H1 (cell line): ENCODE data around the gene CACFD1. TPM values are rescaled to one million over a fixed set of nuclear protein-coding genes. Genes with fewer than 3 reads are reported as not detected.

Experiments used
- CTCF ChIA-PET: fragments of 300-600 bp; sonication (Branson Sonifier 250); formaldehyde crosslinking; loops from one replicate; lab custom pipeline; 2021; ENCODE audit not compliant: partially characterized antibody; lab: Charles Lee
- POLR2A ChIA-PET: fragments of 300-600 bp; sonication (Branson Sonifier 250); formaldehyde crosslinking; loops from one replicate; lab custom pipeline; 2021; ENCODE audit warnings: inconsistent platforms; ENCODE audit not compliant: partially characterized antibody; lab: Charles Lee
- DNase-seq, 2 experiments: peaks; one replicate each; pipeline versions ENCODE4 v3.0.0 to v3.0.0-alpha.2; 2010 to 2022; ENCODE audit warnings: low spot score in 2 of 2, low read depth in 1 of 2, mixed read lengths in 1 of 2
- FAIRE-seq: peaks from 2 replicates; lab custom pipeline; 2011; peaks lifted over from hg19 to GRCh38; lab: Jason Lieb, UNC
- H2AFZ ChIP-seq: 2 replicates; pipeline ENCODE4 v1.8.1; 2012; ENCODE audit warnings: low read length, inconsistent platforms
- H2AK5ac ChIP-seq: 2 replicates; pipeline ENCODE4 v1.6.1; 2013; ENCODE audit warnings: low read depth, low read length
- H2BK120ac ChIP-seq: replicated peaks from 2 replicates; pipeline ENCODE3; 2013; ENCODE audit warnings: low read depth, low read length, inconsistent platforms
- H2BK12ac ChIP-seq: 2 replicates; pipeline ENCODE4 v1.6.1; 2013; ENCODE audit warnings: low read depth, low read length
- H2BK15ac ChIP-seq: 2 replicates; pipeline ENCODE4 v1.6.1; 2013; ENCODE audit warnings: low read length
- H2BK20ac ChIP-seq: 2 replicates; pipeline ENCODE4 v1.6.1; 2013; ENCODE audit warnings: low read length
- H2BK5ac ChIP-seq: 2 replicates; pipeline ENCODE4 v1.6.1; 2013; ENCODE audit warnings: low read depth, low read length
- H3K14ac ChIP-seq: 2 replicates; pipeline ENCODE4 v1.6.1; 2013; ENCODE audit warnings: inconsistent platforms; ENCODE audit not compliant: insufficient read length
- H3K18ac ChIP-seq: 2 replicates; pipeline ENCODE4 v1.6.1; 2013; ENCODE audit warnings: low read length; ENCODE audit errors: extremely low read depth
- H3K23ac ChIP-seq: 2 replicates; pipeline ENCODE4 v1.6.1; 2013; ENCODE audit warnings: inconsistent platforms; ENCODE audit not compliant: insufficient read length
- H3K23me2 ChIP-seq: 2 replicates; pipeline ENCODE4 v1.6.1; 2013; ENCODE audit warnings: low read depth, low read length
- H3K27ac ChIP-seq: 2 replicates; pipeline ENCODE4 v1.6.1; 2011; ENCODE audit warnings: low read depth, low read length, inconsistent platforms
- H3K27me3 ChIP-seq, 4 experiments: replicated peaks in 1 of 4; 1 replicate in 1 of 4; 2 replicates in 3 of 4; pipeline versions ENCODE4 v1.6.1 to v1.8.1; 2011 to 2013; ENCODE audit warnings: low read length in 3 of 4, mild to moderate bottlenecking in 3 of 4, inconsistent platforms in 2 of 4, mixed read lengths in 2 of 4, moderate library complexity in 1 of 4; ENCODE audit not compliant: control insufficient read depth in 3 of 4, insufficient read depth in 3 of 4; ENCODE audit errors: extremely low read depth in 1 of 4
- H3K36me3 ChIP-seq, 4 experiments: 2 replicates each; pipeline versions ENCODE4 v1.6.1 to v1.8.1; 2011 to 2013; ENCODE audit warnings: mild to moderate bottlenecking in 4 of 4, low read length in 3 of 4, moderate library complexity in 2 of 4, control low read depth in 1 of 4, inconsistent platforms in 1 of 4; ENCODE audit not compliant: insufficient read depth in 4 of 4, control insufficient read depth in 2 of 4
- H3K4ac ChIP-seq: replicated peaks from 2 replicates; pipeline ENCODE3; 2013; ENCODE audit warnings: low read length, low read depth, mixed read lengths, inconsistent platforms; ENCODE audit not compliant: insufficient read length
- H3K4me1 ChIP-seq, 4 experiments: replicated peaks in 1 of 4; 1 replicate in 1 of 4; 2 replicates in 3 of 4; pipeline versions ENCODE4 v1.6.1 to v1.8.1; 2011 to 2013; ENCODE audit warnings: low read length in 3 of 4, inconsistent platforms in 2 of 4, mixed read lengths in 1 of 4; ENCODE audit not compliant: insufficient read depth in 4 of 4, control insufficient read depth in 3 of 4
- H3K4me2 ChIP-seq, 2 experiments: 2 replicates each; pipeline versions ENCODE4 v1.6.1 to v1.8.1; 2011 to 2013; ENCODE audit warnings: low read depth in 2 of 2, low read length in 2 of 2, control low read depth in 1 of 2, inconsistent platforms in 1 of 2, mild to moderate bottlenecking in 1 of 2; ENCODE audit not compliant: insufficient read depth in 1 of 2
- H3K4me3 ChIP-seq, 4 experiments: fragments of 200-600, 300-600 bp in 1 of 4; sonication (generic), shearing (Covaris generic), sonication (Bioruptor Twin) in 1 of 4; 2 replicates each; pipeline versions ENCODE4 v1.5.1 to v1.8.1; 2011 to 2016; ENCODE audit warnings: low read length in 4 of 4, low read depth in 3 of 4, control low read depth in 2 of 4, inconsistent platforms in 2 of 4, mild to moderate bottlenecking in 2 of 4, mixed read lengths in 1 of 4, moderate library complexity in 1 of 4; ENCODE audit not compliant: insufficient read depth in 2 of 4; ENCODE audit errors: extremely low read depth in 1 of 4
- H3K56ac ChIP-seq: replicated peaks from 2 replicates; pipeline ENCODE3; 2013; ENCODE audit warnings: low read depth, mild to moderate bottlenecking, mixed read lengths, low read length, inconsistent platforms; ENCODE audit not compliant: insufficient read length
- H3K79me1 ChIP-seq: 2 replicates; pipeline ENCODE4 v1.6.1; 2013; ENCODE audit warnings: low read depth, low read length, control low read depth
- H3K79me2 ChIP-seq, 2 experiments: 2 replicates each; pipeline versions ENCODE4 v1.6.1 to v1.8.1; 2012 to 2013; ENCODE audit warnings: low read length in 2 of 2, mild to moderate bottlenecking in 2 of 2, inconsistent platforms in 1 of 2; ENCODE audit not compliant: insufficient read depth in 2 of 2, control insufficient read depth in 1 of 2
- H3K9ac ChIP-seq, 4 experiments: replicated peaks in 1 of 4; 1 replicate in 1 of 4; 2 replicates in 3 of 4; pipeline versions ENCODE4 v1.6.1 to v1.8.1; 2011 to 2013; ENCODE audit warnings: low read depth in 3 of 4, low read length in 3 of 4, control low read depth in 2 of 4, mild to moderate bottlenecking in 2 of 4, moderate library complexity in 2 of 4, inconsistent platforms in 1 of 4; ENCODE audit errors: extremely low read depth in 1 of 4
- H3K9me3 ChIP-seq, 2 experiments: 2 replicates each; pipeline versions ENCODE4 v1.6.1 to v1.8.1; 2012 to 2013; ENCODE audit warnings: mild to moderate bottlenecking in 2 of 2, moderate library complexity in 2 of 2, control low read depth in 1 of 2, inconsistent platforms in 1 of 2, low read depth in 1 of 2, low read length in 1 of 2, mixed read lengths in 1 of 2; ENCODE audit not compliant: insufficient read depth in 2 of 2
- H4K20me1 ChIP-seq, 2 experiments: replicated peaks in 1 of 2; 2 replicates each; pipeline versions ENCODE3 to v1.8.1; 2011 to 2013; ENCODE audit warnings: inconsistent platforms in 2 of 2, low read length in 2 of 2, mild to moderate bottlenecking in 1 of 2; ENCODE audit not compliant: insufficient read depth in 2 of 2, control insufficient read depth in 1 of 2
- H4K5ac ChIP-seq: 2 replicates; pipeline ENCODE4 v1.6.1; 2013; ENCODE audit warnings: low read length, low read depth, mixed read lengths, inconsistent platforms; ENCODE audit not compliant: insufficient read length
- H4K8ac ChIP-seq: 2 replicates; pipeline ENCODE4 v1.8.0; 2013; ENCODE audit warnings: mild to moderate bottlenecking, moderate library complexity, low read length, inconsistent platforms; ENCODE audit not compliant: insufficient read depth; ENCODE audit errors: extremely low read depth
- H4K91ac ChIP-seq: replicated peaks from 2 replicates; pipeline ENCODE3; 2013; ENCODE audit warnings: low read length, mixed read lengths, inconsistent platforms; ENCODE audit not compliant: insufficient read length
- CTCF ChIP-seq, 3 experiments: IDR thresholded peaks; 1 replicate in 2 of 3; 2 replicates in 1 of 3; pipeline versions ENCODE4 v1.5.1 to v1.6.1; 2011; ENCODE audit warnings: low read length in 3 of 3, mild to moderate bottlenecking in 3 of 3, inconsistent platforms in 2 of 3, low read depth in 1 of 3, moderate library complexity in 1 of 3; ENCODE audit not compliant: insufficient read depth in 1 of 3; ENCODE audit errors: control extremely low read depth in 1 of 3
- NANOG ChIP-seq: IDR thresholded peaks from 2 replicates; pipeline ENCODE4 v1.6.1; 2011; ENCODE audit warnings: low read length, low read depth, mild to moderate bottlenecking, inconsistent platforms; ENCODE audit not compliant: insufficient read depth, poor library complexity, severe bottlenecking
- WGBS, 2 experiments: shearing (Covaris generic) in 1 of 2; methylation state at CpG; one replicate each; pipeline versions ENCODE4 v1.1.6 to v1.1.7; 2013 to 2015; ENCODE audit warnings: low lambda C conversion rate in 2 of 2, mixed read lengths in 2 of 2, inconsistent platforms in 1 of 2, low coverage in 1 of 2, missing lambda C conversion rate in 1 of 2; ENCODE audit not compliant: insufficient replicate concordance in 2 of 2, insufficient coverage in 1 of 2, insufficient read length in 1 of 2; ENCODE audit errors: extremely low coverage in 1 of 2, missing lambda C conversion rate in 1 of 2; 5-methylcytosine and 5-hydroxymethylcytosine counted together
- polyA plus RNA-seq, 7 experiments: library from polyadenylated mRNA; depleted of rRNA in 3 of 7; stranded (reverse) in 5 of 7; unstranded in 2 of 7; fragments of >200 nt in 5 of 7; fragments of 200-250 nt in 2 of 7; gene quantifications; 1 replicate in 5 of 7; 2 replicates in 1 of 7; 4 replicates in 1 of 7; pipeline versions ENCODE4 v1.2.1 to v1.2.3, GENCODE V29; 2011 to 2013; ENCODE audit warnings: missing spikeins in 2 of 7, mixed read lengths in 2 of 7
- total RNA-seq: library from RNA; stranded (reverse); fragmentation: NEBNext Ultra II Directional; extraction: Animal tissue kit (Norgen Biotek cat#: 25700); gene quantifications from 2 replicates; pipeline ENCODE4 v1.2.1, GENCODE V29; 2021

CACFD1 gene
- total and polyA plus RNA-seq, 2 of the 8 experiments (the other 6 are each of a cell fraction or from before 2014, with no cell fraction given): 13.4 to 15.5 TPM

- H3K79me1 ChIP-seq: no peaks in the 10 kb centered on the region
- no peak overlapping the region for H3K4me3 ChIP-seq
- peak overlapping the region; percentile 96; the same call in 1 of the 2 replicates for H2AK5ac ChIP-seq
- DNase-seq: no peak
- TF ChIP-seq CTCF (IDR thresholded peaks at IDR 0.05; ENCODE audit: control extremely low read depth in 1 of 3, insufficient read depth in 1 of 3, low read depth in 1 of 3, low read length in 3 of 3) (peak in 1 of 3 experiments; percentile 11; a peak in 1 of 4 replicates), NANOG (no peak)
- WGBS, 2 experiments: 81% methylated on average over 17 of the region's 19 CpGs; no CpG with 5 or more reads in 1 of the 2 experiments
- no peaks in the 10 kb centered on the region; a peak in 2 of 7 replicates for H3K27me3 ChIP-seq
- no peaks in the 10 kb centered on the region for H3K79me2 ChIP-seq
- peak overlapping the region; percentile 86; the same call in 1 of the 2 replicates for H2BK12ac ChIP-seq
- ChIA-PET POLR2A (interaction anchor here (1.0 to 2.5 kb wide), 3 partner anchors 11 to 163 kb away, joined by 3 to 5 read pairs (median 3); no protein-coding TSS in a partner anchor), CTCF (interaction anchor here (0.8 to 3.4 kb wide), 3 partner anchors 13 to 91 kb away, joined by 3 to 14 read pairs (median 3); partner anchors contain the start of gene MYMK)
- no peak overlapping the region for H3K4me2 ChIP-seq
- peak overlapping the region; percentile 96 for H2BK15ac ChIP-seq
- H3K56ac ChIP-seq: no peak overlapping the region
- H4K20me1 ChIP-seq: peaks cover 0 to 7% of the 10 kb centered on the region in 2 experiments
- H3K14ac ChIP-seq: no peak overlapping the region
- H2BK120ac ChIP-seq: peak overlapping the region; percentile 43
- H3K23me2 ChIP-seq: peaks cover 10% of the 10 kb centered on the region
- peak overlapping the region; percentile 72; the same call in 1 of the 2 replicates for H2BK20ac ChIP-seq
- no peak overlapping the region for H2AFZ ChIP-seq
- H3K23ac ChIP-seq: no peak overlapping the region
- no peaks in the 10 kb centered on the region; a peak in 1 of 8 replicates for H3K36me3 ChIP-seq
- no peak overlapping the region for H3K27ac ChIP-seq
- no peak overlapping the region for H4K8ac ChIP-seq
- H3K18ac ChIP-seq: peak overlapping the region; percentile 62; the same call in 1 of the 2 replicates
- peaks cover 0 to 3% of the 10 kb centered on the region in 2 experiments; a peak in 1 of 4 replicates for H3K9me3 ChIP-seq
- peak overlapping the region; percentile 67 for H2BK5ac ChIP-seq
- peak overlapping the region; percentile 74 for H4K91ac ChIP-seq
- no peak overlapping the region for H3K9ac ChIP-seq
- peaks cover 0 to 22% (median 14%) of the 10 kb centered on the region in 4 experiments; a peak in 6 of 7 replicates for H3K4me1 ChIP-seq
- H4K5ac ChIP-seq: no peak overlapping the region
- FAIRE-seq: no peak
- H3K4ac ChIP-seq: peak overlapping the region; percentile 91
Observed at GRCh38 chr9:133512253-133513213, 52.8 kb downstream of the CACFD1 start.
